Transverse colon (tissue), 4 donors: ENCODE data around the gene TNXB. TPM values are rescaled to one million over a fixed set of nuclear protein-coding genes. Genes with fewer than 3 reads are reported as not detected.
"Not testable (repeated sequence)": the region's sequence is repeated elsewhere in the genome, so short reads cannot be mapped to it uniquely, and the experiment has no call there.

ENCODE experiments used
- DNase-seq: peaks from one replicate; pipeline ENCODE4 v3.0.0-alpha.2; 2019
- H3K27ac ChIP-seq, 4 donors: fragments of 200-600 bp; sonication (generic); 2 replicates each; pipeline ENCODE4 v1.5.1; 2016 to 2018; ENCODE audit warnings: inconsistent platforms in 4 of 4
- H3K27me3 ChIP-seq: fragments of 200-600 bp; sonication (generic); 2 replicates; pipeline ENCODE4 v1.5.1; 2017; ENCODE audit warnings: inconsistent platforms
- H3K36me3 ChIP-seq, 4 donors: fragments of 200-600 bp; sonication (generic); 2 replicates each; pipeline ENCODE4 v1.5.1; 2017 to 2019; ENCODE audit warnings: inconsistent platforms in 4 of 4
- H3K4me1 ChIP-seq, 4 donors: fragments of 200-600 bp; sonication (generic); 2 replicates each; pipeline ENCODE4 v1.5.1; 2017 to 2020; ENCODE audit warnings: inconsistent platforms in 4 of 4
- H3K4me3 ChIP-seq, 4 donors: fragments of 200-600 bp; sonication (generic); 1 replicate in 1 of 4; 2 replicates in 3 of 4; pipeline versions ENCODE4 v1.5.1 to v1.6.1; 2017 to 2019; ENCODE audit warnings: inconsistent platforms in 4 of 4
- H3K9me3 ChIP-seq, 2 donors: fragments of 200-600 bp; sonication (generic); 2 replicates each; pipeline ENCODE4 v1.5.1; 2017 to 2019; ENCODE audit warnings: inconsistent platforms in 2 of 2
- EP300 ChIP-seq: sonication (generic); formaldehyde crosslinking; IDR thresholded peaks from one replicate; pipeline ENCODE4 v1.6.1; 2017; ENCODE audit warnings: antibody characterized with exemption, low read depth
- POLR2A ChIP-seq: fragments of 450-650 bp; IDR thresholded peaks from one replicate; pipeline ENCODE4 v1.6.1; 2016; ENCODE audit warnings: antibody characterized with exemption, mild to moderate bottlenecking, moderate library complexity
- POLR2AphosphoS5 ChIP-seq, 3 donors: sonication (generic); formaldehyde crosslinking; IDR thresholded peaks; one replicate each; pipeline ENCODE4 v1.6.1; 2016; ENCODE audit warnings: antibody characterized with exemption in 3 of 3
- WGBS, 2 donors: methylation state at CpG; one replicate each; pipeline ENCODE4 v1.1.5; 2018; ENCODE audit warnings: low coverage in 1 of 2; 5-methylcytosine and 5-hydroxymethylcytosine counted together
- in situ Hi-C, 4 donors: fragments of 200-750 bp; cut with MboI; loops; one replicate each; pipeline versions ENCODE4 v1.15.0 to v1.15.1; 2017; ENCODE audit warnings: low sequenced_read_pairs in 3 of 4, low pct_ligation_motif_present in 1 of 4, low pct_unique_long_range_greater_than_20kb in 1 of 4
- intact Hi-C: fragments of 100-400 bp; cut with DNase I; formaldehyde crosslinking; loops from one replicate; pipeline ENCODE4 v1.15.1; 2023; ENCODE audit warnings: low total_unique reads
- total RNA-seq, 4 donors: library from RNA; depleted of rRNA; stranded (reverse); fragments of >200 nt; gene quantifications; one replicate each; pipeline ENCODE4 v1.1.0, GENCODE V29; 2016
- TF ChIP-seq, protein P1 (sequence below), 5 experiments: fragments of 200-600 bp in 3 of 5; fragments of 450-650 bp in 2 of 5; sonication (generic) in 3 of 5; IDR thresholded peaks; 1 replicate in 2 of 5; 2 replicates in 3 of 5; pipeline ENCODE4 v1.5.1; 2016 to 2017; ENCODE audit warnings: antibody characterized with exemption in 5 of 5, inconsistent platforms in 3 of 5, mild to moderate bottlenecking in 2 of 5, moderate library complexity in 1 of 5

The TNXB gene
- total RNA-seq, 4 donors from 2014 or later = 47.7 to 205 (median 66.2) TPM

- 82% methylated on average over 16 of the region's 22 CpGs; no CpG with 5 or more reads in 1 of the 2 donors for WGBS, 2 donors
- no peak for TF ChIP-seq EP300
- TF ChIP-seq POLR2A = no peak
- no peak for TF ChIP-seq POLR2AphosphoS5 (IDR thresholded peaks at IDR 0.05)
- TF ChIP-seq, protein P1, sequence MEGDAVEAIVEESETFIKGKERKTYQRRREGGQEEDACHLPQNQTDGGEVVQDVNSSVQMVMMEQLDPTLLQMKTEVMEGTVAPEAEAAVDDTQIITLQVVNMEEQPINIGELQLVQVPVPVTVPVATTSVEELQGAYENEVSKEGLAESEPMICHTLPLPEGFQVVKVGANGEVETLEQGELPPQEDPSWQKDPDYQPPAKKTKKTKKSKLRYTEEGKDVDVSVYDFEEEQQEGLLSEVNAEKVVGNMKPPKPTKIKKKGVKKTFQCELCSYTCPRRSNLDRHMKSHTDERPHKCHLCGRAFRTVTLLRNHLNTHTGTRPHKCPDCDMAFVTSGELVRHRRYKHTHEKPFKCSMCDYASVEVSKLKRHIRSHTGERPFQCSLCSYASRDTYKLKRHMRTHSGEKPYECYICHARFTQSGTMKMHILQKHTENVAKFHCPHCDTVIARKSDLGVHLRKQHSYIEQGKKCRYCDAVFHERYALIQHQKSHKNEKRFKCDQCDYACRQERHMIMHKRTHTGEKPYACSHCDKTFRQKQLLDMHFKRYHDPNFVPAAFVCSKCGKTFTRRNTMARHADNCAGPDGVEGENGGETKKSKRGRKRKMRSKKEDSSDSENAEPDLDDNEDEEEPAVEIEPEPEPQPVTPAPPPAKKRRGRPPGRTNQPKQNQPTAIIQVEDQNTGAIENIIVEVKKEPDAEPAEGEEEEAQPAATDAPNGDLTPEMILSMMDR (IDR thresholded peaks at IDR 0.05) = no peak
- in situ Hi-C loops (no loop called here), intact Hi-C loops (no loop called here)
- H3K4me3 ChIP-seq = no peak overlapping the region
- no peaks in the 10 kb centered on the region for H3K36me3 ChIP-seq
- DNase-seq = no peak
- H3K27me3 ChIP-seq = no peaks in the 10 kb centered on the region
- H3K4me1 ChIP-seq = peaks cover 3 to 16% (median 9%) of the 10 kb centered on the region in 4 donors
- H3K27ac ChIP-seq = peak overlapping the region; percentile 46 to 79 (median 60)
- H3K9me3 ChIP-seq = no peaks in the 10 kb centered on the region
These were observed 63.2 kb downstream of the TNXB start for GRCh38 chr6:32045811-32046449.

DNA sequence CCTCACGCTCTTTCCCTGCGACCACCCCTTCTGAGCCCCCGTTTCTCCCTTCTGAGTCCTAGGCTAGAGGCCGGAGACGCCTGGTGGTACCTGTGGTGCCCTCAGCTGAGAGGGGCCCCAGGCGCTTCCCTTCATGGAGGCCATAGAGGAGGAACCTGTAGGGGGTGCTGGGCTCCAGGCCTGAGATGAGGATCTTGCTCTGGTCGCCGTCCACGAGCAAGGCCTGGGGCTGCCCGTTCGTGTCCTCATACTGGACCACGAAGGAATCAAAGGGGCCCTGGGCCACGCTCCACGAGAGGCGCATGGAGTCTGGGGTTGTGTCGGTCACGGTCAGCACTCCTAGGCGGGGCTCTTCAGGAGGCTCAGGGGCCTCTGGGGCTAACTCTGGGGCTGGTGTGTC lies 64.2 kb downstream of the TNXB start:
- DNase-seq, H3K27ac ChIP-seq, H3K4me3 ChIP-seq, H3K27me3 ChIP-seq, in situ Hi-C loops, H3K9me3 ChIP-seq, H3K36me3 ChIP-seq, intact Hi-C loops: not testable (repeated sequence)
- H3K4me1 ChIP-seq = peaks cover 3 to 16% (median 9%) of the 10 kb centered on the region in 4 donors
- 90% methylated on average over 12 of the region's 18 CpGs; no CpG with 5 or more reads in 1 of the 2 donors for WGBS, 2 donors

DNA sequence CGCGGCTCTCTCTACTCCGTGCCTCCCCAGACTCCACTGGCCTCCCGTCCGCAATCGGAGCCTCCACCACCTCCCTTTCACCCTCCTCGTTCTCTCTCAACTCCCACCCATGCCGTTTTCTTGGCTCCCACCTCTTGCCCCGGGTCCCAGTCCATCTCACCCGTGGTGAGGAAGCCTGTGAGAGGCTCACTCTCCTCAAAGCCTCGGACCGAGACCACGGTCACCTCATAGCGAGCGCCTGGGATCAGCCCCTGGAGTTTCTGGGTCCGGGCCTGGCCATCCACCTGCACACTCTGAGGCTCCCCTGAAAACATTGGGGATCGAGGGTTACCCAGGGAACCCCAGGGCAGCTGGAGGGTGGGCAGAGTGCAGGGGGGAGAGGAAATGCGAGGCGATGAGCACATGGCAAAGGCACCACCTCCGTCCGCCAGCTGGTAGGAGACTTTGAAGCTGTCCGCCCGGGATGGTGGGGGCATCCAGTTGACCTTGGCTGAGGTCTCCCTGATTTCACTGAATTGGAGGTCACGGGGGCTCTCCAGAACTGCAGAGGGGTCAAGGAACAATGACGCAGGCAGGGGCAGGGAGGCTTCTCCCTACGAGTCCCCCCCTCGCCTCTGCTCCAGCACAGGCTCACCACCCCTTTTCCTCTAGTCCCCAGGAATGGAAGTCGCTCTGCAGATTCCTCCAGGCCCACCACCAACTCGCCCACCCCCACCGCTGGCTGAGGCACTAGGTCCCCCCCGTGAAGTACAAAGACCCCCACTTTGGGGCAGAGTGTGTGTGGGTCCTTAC lies 65.4 kb downstream of the TNXB start:
- intact Hi-C loops, H3K27ac ChIP-seq, in situ Hi-C loops, DNase-seq, H3K27me3 ChIP-seq, H3K4me3 ChIP-seq, H3K9me3 ChIP-seq, H3K36me3 ChIP-seq: not testable (repeated sequence)
- WGBS, 2 donors = 85 to 89% methylated on average over 4 to 17 of the region's 31 CpGs
- peaks cover 3 to 16% (median 9%) of the 10 kb centered on the region in 4 donors for H3K4me1 ChIP-seq

GRCh38 chr6:32042276-32042675 lies 66.9 kb downstream of the TNXB start:
- H3K36me3 ChIP-seq, intact Hi-C loops, DNase-seq, H3K4me3 ChIP-seq, H3K27ac ChIP-seq, H3K4me1 ChIP-seq, H3K9me3 ChIP-seq, in situ Hi-C loops, H3K27me3 ChIP-seq: not testable (repeated sequence)
- WGBS, 2 donors = 94% methylated on average over 13 of the region's 15 CpGs; no CpG with 5 or more reads in 1 of the 2 donors

DNA sequence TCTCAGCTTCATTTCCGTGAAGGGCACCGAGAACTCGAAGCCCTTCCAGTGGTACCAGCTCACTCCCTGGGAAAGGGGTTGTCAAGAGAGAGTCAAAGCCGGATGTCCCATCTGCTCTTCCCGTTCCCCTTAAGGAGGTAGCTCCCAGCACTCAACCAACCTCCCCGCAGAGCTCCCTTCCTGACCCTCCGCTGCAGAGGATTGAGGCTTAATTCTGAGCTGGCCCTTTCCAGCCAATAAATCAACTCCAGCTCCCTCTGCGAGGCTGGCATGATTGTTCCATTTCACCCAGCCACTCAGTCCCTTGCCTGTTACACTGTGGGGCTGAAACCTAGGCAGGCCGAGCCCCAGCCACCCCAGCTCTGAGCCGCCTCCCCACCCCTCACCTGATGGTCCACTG lies 67.8 kb downstream of the TNXB start:
- intact Hi-C loops, H3K4me3 ChIP-seq, H3K9me3 ChIP-seq, H3K36me3 ChIP-seq, H3K4me1 ChIP-seq, DNase-seq, in situ Hi-C loops, H3K27ac ChIP-seq, H3K27me3 ChIP-seq: not testable (repeated sequence)
- 79% methylated on average over 5 of the region's 10 CpGs; no CpG with 5 or more reads in 1 of the 2 donors for WGBS, 2 donors

DNA sequence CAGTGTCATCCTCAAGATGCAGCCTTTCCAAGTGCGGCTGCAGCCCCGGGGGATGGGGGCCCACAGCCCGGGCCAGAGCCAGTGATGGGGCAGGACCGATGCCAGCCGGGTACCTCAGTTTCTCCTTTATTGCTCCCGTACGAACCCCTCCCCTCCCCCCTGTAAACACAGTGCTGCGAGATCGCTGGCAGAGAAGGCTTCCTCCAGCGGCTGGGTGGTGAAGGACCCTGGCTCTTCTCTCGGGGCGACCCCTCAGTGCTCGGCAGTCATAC lies 68.2 kb downstream of the TNXB start:
- H3K27ac ChIP-seq, H3K36me3 ChIP-seq, intact Hi-C loops, H3K9me3 ChIP-seq, DNase-seq, H3K27me3 ChIP-seq, in situ Hi-C loops, H3K4me3 ChIP-seq, H3K4me1 ChIP-seq: not testable (repeated sequence)
- WGBS, 2 donors = no CpG with 5 or more reads among the region's 13 CpGs

DNA sequence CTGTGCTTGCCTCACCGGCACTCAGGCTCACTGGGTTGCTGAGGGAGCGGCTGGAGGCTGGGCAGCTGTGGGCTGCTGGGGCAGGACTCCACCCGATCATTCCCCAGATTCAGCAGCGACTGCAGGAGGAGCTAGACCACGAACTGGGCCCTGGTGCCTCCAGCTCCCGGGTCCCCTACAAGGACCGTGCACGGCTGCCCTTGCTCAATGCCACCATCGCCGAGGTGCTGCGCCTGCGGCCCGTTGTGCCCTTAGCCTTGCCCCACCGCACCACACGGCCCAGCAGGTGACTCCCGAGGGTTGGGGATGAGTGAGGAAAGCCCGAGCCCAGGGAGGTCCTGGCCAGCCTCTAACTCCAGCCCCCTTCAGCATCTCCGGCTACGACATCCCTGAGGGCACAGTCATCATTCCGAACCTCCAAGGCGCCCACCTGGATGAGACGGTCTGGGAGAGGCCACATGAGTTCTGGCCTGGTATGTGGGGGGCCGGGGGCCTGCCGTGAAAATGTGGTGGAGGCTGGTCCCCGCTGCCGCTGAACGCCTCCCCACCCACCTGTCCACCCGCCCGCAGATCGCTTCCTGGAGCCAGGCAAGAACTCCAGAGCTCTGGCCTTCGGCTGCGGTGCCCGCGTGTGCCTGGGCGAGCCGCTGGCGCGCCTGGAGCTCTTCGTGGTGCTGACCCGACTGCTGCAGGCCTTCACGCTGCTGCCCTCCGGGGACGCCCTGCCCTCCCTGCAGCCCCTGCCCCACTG lies 68.7 kb downstream of the TNXB start:
- H3K27me3 ChIP-seq, intact Hi-C loops, H3K27ac ChIP-seq, H3K4me1 ChIP-seq, H3K9me3 ChIP-seq, H3K4me3 ChIP-seq, DNase-seq, in situ Hi-C loops, H3K36me3 ChIP-seq: not testable (repeated sequence)
- 88% methylated on average over 5 of the region's 43 CpGs; no CpG with 5 or more reads in 1 of the 2 donors for WGBS, 2 donors

GRCh38 chr6:32039321-32040274 lies 69.5 kb downstream of the TNXB start:
- DNase-seq, H3K4me1 ChIP-seq, H3K27me3 ChIP-seq, intact Hi-C loops, H3K9me3 ChIP-seq, in situ Hi-C loops, H3K4me3 ChIP-seq, H3K36me3 ChIP-seq, H3K27ac ChIP-seq: not testable (repeated sequence)
- whole genome bisulfite sequencing, 2 donors = 78% methylated on average over 22 of the region's 24 CpGs; no CpG with 5 or more reads in 1 of the 2 donors
